SU-DHL-6 (cell line): ENCODE data around the gene STXBP5L.

Experiments used
- EZH2phosphoT487 ChIP-seq: fragments of 200-600 bp; sonication (generic), shearing (Covaris generic); conservative IDR thresholded peaks from 2 replicates; pipeline ENCODE4 v1.6.1; 2018; ENCODE audit warnings: mild to moderate bottlenecking, antibody characterized with exemption, low read length, moderate library complexity, mixed read lengths
- TF ChIP-seq, protein P1 (sequence below): fragments of 200-600 bp; sonication (generic); IDR thresholded peaks from one replicate; pipeline ENCODE4 v1.5.1; 2017; ENCODE audit warnings: antibody characterized with exemption, mild to moderate bottlenecking, low read length, moderate library complexity; ENCODE audit not compliant: insufficient read depth, poor library complexity, severe bottlenecking

DNA sequence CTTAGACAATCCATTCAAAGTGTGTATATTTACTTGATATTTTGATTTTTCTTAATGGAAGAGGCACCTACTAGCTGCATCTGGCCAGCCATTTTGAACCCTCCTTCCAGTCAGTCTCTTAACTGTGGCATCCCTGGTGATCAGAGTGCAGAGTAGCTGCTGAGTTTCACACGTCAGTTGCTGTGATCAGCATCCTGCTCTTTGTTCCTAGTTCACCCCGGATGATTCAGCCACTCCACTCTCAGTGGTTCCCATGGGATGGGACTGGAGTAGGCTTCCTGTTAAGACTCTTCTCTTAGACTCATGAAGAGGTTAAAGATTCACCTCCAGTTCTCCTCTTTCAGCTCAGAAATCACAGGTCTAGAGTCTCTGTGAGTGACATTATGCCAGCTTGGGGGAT, 75.8 kb downstream of the STXBP5L start:
- TF ChIP-seq, protein P1, sequence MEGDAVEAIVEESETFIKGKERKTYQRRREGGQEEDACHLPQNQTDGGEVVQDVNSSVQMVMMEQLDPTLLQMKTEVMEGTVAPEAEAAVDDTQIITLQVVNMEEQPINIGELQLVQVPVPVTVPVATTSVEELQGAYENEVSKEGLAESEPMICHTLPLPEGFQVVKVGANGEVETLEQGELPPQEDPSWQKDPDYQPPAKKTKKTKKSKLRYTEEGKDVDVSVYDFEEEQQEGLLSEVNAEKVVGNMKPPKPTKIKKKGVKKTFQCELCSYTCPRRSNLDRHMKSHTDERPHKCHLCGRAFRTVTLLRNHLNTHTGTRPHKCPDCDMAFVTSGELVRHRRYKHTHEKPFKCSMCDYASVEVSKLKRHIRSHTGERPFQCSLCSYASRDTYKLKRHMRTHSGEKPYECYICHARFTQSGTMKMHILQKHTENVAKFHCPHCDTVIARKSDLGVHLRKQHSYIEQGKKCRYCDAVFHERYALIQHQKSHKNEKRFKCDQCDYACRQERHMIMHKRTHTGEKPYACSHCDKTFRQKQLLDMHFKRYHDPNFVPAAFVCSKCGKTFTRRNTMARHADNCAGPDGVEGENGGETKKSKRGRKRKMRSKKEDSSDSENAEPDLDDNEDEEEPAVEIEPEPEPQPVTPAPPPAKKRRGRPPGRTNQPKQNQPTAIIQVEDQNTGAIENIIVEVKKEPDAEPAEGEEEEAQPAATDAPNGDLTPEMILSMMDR = no peak
- no peak for TF ChIP-seq EZH2phosphoT487
